Effector memory CD4-positive, alpha-beta T cell (primary cell): Measurements from ENCODE around the gene CARNS1.

Source experiments
- DNase-seq, 3 donors: peaks; one replicate each; pipeline ENCODE4 v3.0.0-alpha.2; 2020
- H3K27ac ChIP-seq: 2 replicates; pipeline ENCODE4 v1.7.0; 2013; ENCODE audit warnings: mild to moderate bottlenecking, low read length, moderate library complexity; ENCODE audit not compliant: insufficient read depth, poor library complexity, severe bottlenecking
- H3K27me3 ChIP-seq: replicated peaks from 2 replicates; pipeline ENCODE4 v1.7.0; 2013; ENCODE audit warnings: mild to moderate bottlenecking, low read length; ENCODE audit not compliant: insufficient read depth, control insufficient read depth, poor library complexity, severe bottlenecking
- H3K36me3 ChIP-seq: 2 replicates; pipeline ENCODE4 v1.7.0; 2013; ENCODE audit warnings: mild to moderate bottlenecking, low read length, moderate library complexity; ENCODE audit not compliant: control insufficient read depth, insufficient read depth
- H3K4me1 ChIP-seq: 2 replicates; pipeline ENCODE4 v1.7.0; 2013; ENCODE audit warnings: low read length, mild to moderate bottlenecking; ENCODE audit not compliant: control insufficient read depth, insufficient read depth, poor library complexity, severe bottlenecking
- H3K4me3 ChIP-seq: 2 replicates; pipeline ENCODE4 v1.7.0; 2013; ENCODE audit warnings: low read length, low read depth, mild to moderate bottlenecking; ENCODE audit not compliant: insufficient read depth, poor library complexity, severe bottlenecking
- H3K9me3 ChIP-seq: 2 replicates; pipeline ENCODE4 v1.7.0; 2013; ENCODE audit warnings: mild to moderate bottlenecking, low read length, moderate library complexity; ENCODE audit not compliant: control insufficient read depth

Gene CARNS1

GRCh38 chr11:67376873-67377808, 38.3 kb upstream of the CARNS1 start:
- H3K27me3 ChIP-seq, result no peaks in the 10 kb centered on the region
- H3K4me1 ChIP-seq, result peaks cover 18% of the 10 kb centered on the region
- H3K36me3 ChIP-seq, result no peaks in the 10 kb centered on the region
- H3K4me3 ChIP-seq, result no peak overlapping the region
- no peaks in the 10 kb centered on the region for H3K9me3 ChIP-seq
- no peak for DNase-seq
- peak overlapping the region; percentile 23 for H3K27ac ChIP-seq

GRCh38 chr11:67378544-67378943, 36.9 kb upstream of the CARNS1 start:
- Histone ChIP-seq H3K4me1 (peaks cover 20% of the 10 kb centered on the region), H3K4me3 (no peak overlapping the region), H3K9me3 (no peaks in the 10 kb centered on the region), H3K27me3 (no peaks in the 10 kb centered on the region), H3K27ac (no peak overlapping the region), H3K36me3 (no peaks in the 10 kb centered on the region)
- DNase-seq, result no peak

GRCh38 chr11:67379061-67380058, 36.1 kb upstream of the CARNS1 start:
- no peak for DNase-seq
- peaks cover 13% of the 10 kb centered on the region for H3K4me1 ChIP-seq

GRCh38 chr11:67381244-67381972, 34.1 kb upstream of the CARNS1 start:
- no peaks in the 10 kb centered on the region for H3K36me3 ChIP-seq
- H3K27ac ChIP-seq, result no peak overlapping the region
- no peaks in the 10 kb centered on the region for H3K9me3 ChIP-seq
- H3K4me3 ChIP-seq, result no peak overlapping the region
- no peaks in the 10 kb centered on the region for H3K27me3 ChIP-seq
- no peak for DNase-seq
- peaks cover 4% of the 10 kb centered on the region for H3K4me1 ChIP-seq

More at GRCh38 chr11:67379061-67380058, 36.1 kb upstream of the CARNS1 start:
- H3K27me3 ChIP-seq, result no peaks in the 10 kb centered on the region
- H3K27ac ChIP-seq, result no peak overlapping the region
- no peaks in the 10 kb centered on the region for H3K9me3 ChIP-seq
- H3K4me3 ChIP-seq, result no peak overlapping the region
- no peaks in the 10 kb centered on the region for H3K36me3 ChIP-seq

- Histone ChIP-seq H3K27me3 (no peaks in the 10 kb centered on the region), H3K4me3 (no peak overlapping the region), H3K4me1 (peaks cover 4% of the 10 kb centered on the region), H3K27ac (no peak overlapping the region), H3K36me3 (no peaks in the 10 kb centered on the region), H3K9me3 (no peaks in the 10 kb centered on the region)
- DNase-seq, result peak; percentile 68 to 78 (median 73)
Measured at GRCh38 chr11:67382276-67383136, 33.0 kb upstream of the CARNS1 start.

- DNase-seq, result no peak
- H3K4me1 ChIP-seq, result peaks cover 4% of the 10 kb centered on the region
- no peaks in the 10 kb centered on the region for H3K9me3 ChIP-seq
- no peak overlapping the region for H3K4me3 ChIP-seq
- H3K36me3 ChIP-seq, result no peaks in the 10 kb centered on the region
- no peak overlapping the region for H3K27ac ChIP-seq
- no peaks in the 10 kb centered on the region for H3K27me3 ChIP-seq
Measured at GRCh38 chr11:67384851-67385366, 30.6 kb upstream of the CARNS1 start.

- peaks cover 14% of the 10 kb centered on the region for H3K4me1 ChIP-seq
- no peaks in the 10 kb centered on the region for H3K36me3 ChIP-seq
- H3K27ac ChIP-seq, result no peak overlapping the region
- DNase-seq, result no peak
- no peaks in the 10 kb centered on the region for H3K9me3 ChIP-seq
- H3K4me3 ChIP-seq, result no peak overlapping the region
- H3K27me3 ChIP-seq, result no peaks in the 10 kb centered on the region
Measured at GRCh38 chr11:67387069-67387468, 28.4 kb upstream of the CARNS1 start.

- DNase-seq, result no peak
- Histone ChIP-seq H3K36me3 (no peaks in the 10 kb centered on the region), H3K27me3 (no peaks in the 10 kb centered on the region), H3K9me3 (no peaks in the 10 kb centered on the region), H3K4me3 (no peak overlapping the region), H3K4me1 (peaks cover 13% of the 10 kb centered on the region), H3K27ac (no peak overlapping the region)
Measured at GRCh38 chr11:67387518-67387917, 28.0 kb upstream of the CARNS1 start.

GRCh38 chr11:67389477-67389876, 26.0 kb upstream of the CARNS1 start:
- peaks cover 16% of the 10 kb centered on the region for H3K4me1 ChIP-seq
- no peaks in the 10 kb centered on the region for H3K27me3 ChIP-seq
- no peak overlapping the region for H3K4me3 ChIP-seq
- peaks cover 6% of the 10 kb centered on the region for H3K36me3 ChIP-seq
- H3K9me3 ChIP-seq, result no peaks in the 10 kb centered on the region
- no peak for DNase-seq
- no peak overlapping the region for H3K27ac ChIP-seq
